GM19351 (cell line): Measurements from ENCODE around the gene ZNF532.
"Not testable (repeated sequence)": the region's sequence is repeated elsewhere in the genome, so short reads cannot be mapped to it uniquely, and the experiment has no call there.

Experiments used
- ATAC-seq: cut with Tn5 transposase; IDR thresholded peaks from one replicate; pipeline ENCODE4 v1.9.1; 2021; ENCODE audit warnings: mild to moderate bottlenecking, moderate library complexity; ENCODE audit not compliant: unreplicated experiment

Gene ZNF532

GRCh38 chr18:59001166-59001565 lies 136.5 kb downstream of the ZNF532 start:
- ATAC-seq, result no peak

GRCh38 chr18:59001721-59002120 lies 137.0 kb downstream of the ZNF532 start:
- ATAC-seq, result no peak

GRCh38 chr18:59002974-59003594 lies 138.4 kb downstream of the ZNF532 start:
- no peak for ATAC-seq

- ATAC-seq, result no peak
Measured at GRCh38 chr18:59005262-59005661, 140.6 kb downstream of the ZNF532 start.

- ATAC-seq, result no peak
Measured at GRCh38 chr18:59006461-59007067, 141.9 kb downstream of the ZNF532 start.

GRCh38 chr18:59008302-59008974 lies 143.8 kb downstream of the ZNF532 start:
- no peak for ATAC-seq

GRCh38 chr18:59009846-59010245 lies 145.2 kb downstream of the ZNF532 start:
- no peak for ATAC-seq

GRCh38 chr18:59011289-59011688 lies 146.6 kb downstream of the ZNF532 start:
- no peak for ATAC-seq

- ATAC-seq, result no peak
Measured at GRCh38 chr18:59011786-59012185, 147.1 kb downstream of the ZNF532 start.

- ATAC-seq, result no peak
Measured at GRCh38 chr18:59012815-59013705, 148.4 kb downstream of the ZNF532 start.

GRCh38 chr18:59013744-59014143 lies 149.1 kb downstream of the ZNF532 start:
- ATAC-seq, result no peak

GRCh38 chr18:59015531-59016152 lies 151.0 kb downstream of the ZNF532 start:
- ATAC-seq, result no peak

GRCh38 chr18:59021500-59021899 lies 156.8 kb downstream of the ZNF532 start:
- ATAC-seq, result no peak

GRCh38 chr18:59022167-59022945 lies 157.7 kb downstream of the ZNF532 start:
- no peak for ATAC-seq

GRCh38 chr18:59024829-59025228 lies 160.2 kb downstream of the ZNF532 start:
- no peak for ATAC-seq

- not testable (repeated sequence) for ATAC-seq
Measured at GRCh38 chr18:59025532-59025931, 160.9 kb downstream of the ZNF532 start.

- no peak for ATAC-seq
Measured at GRCh38 chr18:59026364-59026763, 161.7 kb downstream of the ZNF532 start.

GRCh38 chr18:59026831-59027410 lies 162.2 kb downstream of the ZNF532 start:
- ATAC-seq, result no peak

- no peak for ATAC-seq
Measured at GRCh38 chr18:59029663-59030429, 165.2 kb downstream of the ZNF532 start.
